ENCODE results near the gene PPCDC.

PPCDC gene

DNA sequence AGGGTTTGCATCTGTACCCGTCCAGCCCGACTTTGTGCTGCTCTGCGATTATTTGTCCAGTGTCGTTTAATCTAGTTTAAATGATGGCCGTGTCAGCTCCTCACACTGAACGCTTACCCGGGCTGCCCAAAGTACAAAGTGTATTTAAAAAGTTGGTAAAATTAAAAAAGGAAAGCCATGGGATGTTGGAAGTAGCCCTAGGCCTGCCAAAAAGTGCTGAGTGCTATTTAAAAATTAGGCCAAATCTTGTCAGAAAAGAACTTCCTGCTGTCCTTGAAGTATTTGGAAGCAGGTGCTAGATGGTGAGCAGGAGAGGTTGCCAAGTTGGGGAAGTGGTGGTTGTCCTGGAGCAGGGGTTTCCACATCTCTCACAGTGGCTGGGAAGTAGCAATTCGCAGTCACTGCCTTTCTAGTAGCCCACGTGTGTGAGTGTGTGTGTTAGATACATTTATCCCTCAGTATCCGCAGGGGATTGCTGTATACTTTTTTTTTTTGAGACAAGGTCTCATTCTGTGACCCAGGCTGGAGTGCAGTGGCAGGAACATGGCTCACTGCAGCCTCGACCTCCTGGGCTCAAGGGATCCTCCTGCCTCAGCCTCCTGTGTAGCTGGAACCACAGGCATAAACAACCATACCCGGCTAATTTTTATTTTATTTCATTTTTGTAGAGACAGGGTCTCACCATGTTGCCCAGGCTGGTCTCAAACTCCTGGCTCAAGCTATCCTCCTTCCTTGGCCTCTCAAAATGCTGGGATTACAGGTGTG lies 664 bp downstream of the PPCDC start:
- peak overlapping the region; percentile 80 for H3K4me3 ChIP-seq (ENCODE audit: low read depth, low read length)
- DNase-seq (ENCODE audit: low read depth): peak; percentile 43
- TF ChIP-seq, protein P1, sequence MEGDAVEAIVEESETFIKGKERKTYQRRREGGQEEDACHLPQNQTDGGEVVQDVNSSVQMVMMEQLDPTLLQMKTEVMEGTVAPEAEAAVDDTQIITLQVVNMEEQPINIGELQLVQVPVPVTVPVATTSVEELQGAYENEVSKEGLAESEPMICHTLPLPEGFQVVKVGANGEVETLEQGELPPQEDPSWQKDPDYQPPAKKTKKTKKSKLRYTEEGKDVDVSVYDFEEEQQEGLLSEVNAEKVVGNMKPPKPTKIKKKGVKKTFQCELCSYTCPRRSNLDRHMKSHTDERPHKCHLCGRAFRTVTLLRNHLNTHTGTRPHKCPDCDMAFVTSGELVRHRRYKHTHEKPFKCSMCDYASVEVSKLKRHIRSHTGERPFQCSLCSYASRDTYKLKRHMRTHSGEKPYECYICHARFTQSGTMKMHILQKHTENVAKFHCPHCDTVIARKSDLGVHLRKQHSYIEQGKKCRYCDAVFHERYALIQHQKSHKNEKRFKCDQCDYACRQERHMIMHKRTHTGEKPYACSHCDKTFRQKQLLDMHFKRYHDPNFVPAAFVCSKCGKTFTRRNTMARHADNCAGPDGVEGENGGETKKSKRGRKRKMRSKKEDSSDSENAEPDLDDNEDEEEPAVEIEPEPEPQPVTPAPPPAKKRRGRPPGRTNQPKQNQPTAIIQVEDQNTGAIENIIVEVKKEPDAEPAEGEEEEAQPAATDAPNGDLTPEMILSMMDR (conservative IDR thresholded peaks at IDR 0.05; ENCODE audit: low read depth, low read length): no peak

DNA sequence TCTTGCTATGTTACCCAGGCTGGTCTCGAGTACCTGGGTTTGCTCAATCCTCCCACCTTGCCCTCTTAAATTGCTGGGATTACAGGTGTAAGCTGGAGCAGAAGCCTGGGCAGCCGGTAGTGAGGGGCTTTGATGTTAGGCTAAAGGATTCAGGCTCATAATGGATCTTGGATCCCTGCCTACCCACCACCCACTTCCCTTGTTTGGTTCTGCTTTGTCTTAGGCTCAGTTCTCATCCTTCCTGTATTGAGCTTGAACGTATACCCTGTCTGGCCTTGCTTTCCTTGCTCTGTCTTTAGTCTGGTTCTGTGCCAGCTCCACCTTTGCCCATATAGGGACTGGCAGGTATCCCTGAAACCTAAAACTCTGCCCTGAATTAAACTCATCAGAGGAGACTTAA lies 1.7 kb downstream of the PPCDC start:
- H3K4me3 ChIP-seq (ENCODE audit: low read depth, low read length): no peak overlapping the region
- no peak for DNase-seq (ENCODE audit: low read depth)
- TF ChIP-seq, protein P1 (conservative IDR thresholded peaks at IDR 0.05; ENCODE audit: low read depth, low read length): no peak

DNA sequence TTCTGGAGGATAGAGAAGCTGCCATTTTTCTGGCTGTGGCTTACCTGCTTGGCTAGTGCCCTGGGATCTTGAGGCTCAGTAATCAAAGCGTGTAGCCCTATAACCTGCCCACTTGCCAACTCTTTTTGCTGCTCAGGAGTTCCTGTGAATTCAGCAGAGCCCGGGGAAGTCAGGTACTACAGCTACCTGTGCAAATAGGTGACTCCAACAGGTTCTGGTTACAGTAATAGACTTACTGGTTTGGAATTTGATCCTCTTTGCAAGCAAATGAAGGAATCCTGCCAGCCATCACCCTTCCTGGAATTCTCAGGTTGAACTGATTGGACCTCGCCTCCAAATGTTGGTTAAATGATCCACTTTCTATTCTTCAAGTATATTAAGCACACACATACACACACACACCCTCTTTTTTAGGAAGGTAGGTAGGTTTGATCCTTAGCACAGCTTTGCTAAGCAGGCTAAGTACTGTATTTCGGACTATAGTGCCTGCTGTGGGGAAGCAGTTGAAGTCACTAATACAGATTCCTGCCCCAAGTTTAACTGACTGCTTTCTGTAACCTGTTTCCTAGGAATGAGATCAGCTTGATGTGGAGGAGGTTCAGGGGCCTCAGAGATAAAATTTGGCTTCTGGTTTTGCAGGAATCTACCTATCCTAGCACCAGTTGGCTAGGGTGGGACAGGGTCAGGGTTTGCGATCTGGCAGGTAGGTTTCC lies 2.3 kb downstream of the PPCDC start:
- TF ChIP-seq, protein P1 (conservative IDR thresholded peaks at IDR 0.05; ENCODE audit: low read depth, low read length): no peak
- H3K4me3 ChIP-seq (ENCODE audit: low read depth, low read length): no peak overlapping the region
- DNase-seq (ENCODE audit: low read depth): no peak

DNA sequence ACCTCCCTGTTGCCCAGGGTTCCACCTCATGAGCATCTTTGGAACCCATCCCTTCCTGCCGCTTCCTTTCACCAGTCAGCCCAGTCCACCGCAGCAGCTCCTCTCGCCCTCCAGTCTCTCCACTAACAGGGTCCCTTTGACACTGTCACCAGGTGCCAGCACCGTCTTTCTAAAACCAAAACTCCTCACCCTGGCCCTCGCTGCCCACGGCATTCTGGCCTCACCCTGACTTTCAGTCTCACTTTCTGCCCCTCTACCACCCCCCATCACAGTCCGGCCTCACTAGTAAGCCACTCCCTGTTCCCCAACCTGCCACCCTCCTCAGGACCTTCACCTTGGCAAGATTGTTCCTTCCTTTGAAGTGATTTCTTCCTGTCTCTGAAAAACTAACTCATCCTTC lies 4.2 kb downstream of the PPCDC start:
- H3K4me3 ChIP-seq (ENCODE audit: low read depth, low read length): no peak overlapping the region
- TF ChIP-seq, protein P1 (conservative IDR thresholded peaks at IDR 0.05; ENCODE audit: low read depth, low read length): no peak
- DNase-seq (ENCODE audit: low read depth): no peak

DNA sequence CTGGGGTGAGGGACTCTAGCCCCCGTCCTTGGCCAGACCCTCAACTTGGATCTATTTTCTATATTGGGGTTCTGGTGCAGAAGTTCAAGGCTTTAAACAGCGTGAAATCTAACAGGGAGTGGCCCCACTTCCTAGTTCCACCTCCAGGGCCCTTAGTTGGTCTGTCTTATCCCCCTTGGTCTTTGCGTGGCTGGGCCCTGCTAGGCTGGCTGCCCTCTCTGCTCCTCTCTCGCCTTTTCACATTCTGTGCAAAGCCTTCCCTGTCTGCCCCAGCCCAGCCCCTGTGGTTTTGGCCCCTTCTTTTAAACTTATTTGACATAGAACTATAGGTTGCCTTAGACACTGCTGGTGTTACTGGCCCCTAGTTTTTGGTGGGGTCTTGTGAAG lies 5.6 kb downstream of the PPCDC start:
- no peak for DNase-seq (ENCODE audit: low read depth)
- H3K4me3 ChIP-seq (ENCODE audit: low read depth, low read length): no peak overlapping the region
- TF ChIP-seq, protein P1 (conservative IDR thresholded peaks at IDR 0.05; ENCODE audit: low read depth, low read length): no peak

DNA sequence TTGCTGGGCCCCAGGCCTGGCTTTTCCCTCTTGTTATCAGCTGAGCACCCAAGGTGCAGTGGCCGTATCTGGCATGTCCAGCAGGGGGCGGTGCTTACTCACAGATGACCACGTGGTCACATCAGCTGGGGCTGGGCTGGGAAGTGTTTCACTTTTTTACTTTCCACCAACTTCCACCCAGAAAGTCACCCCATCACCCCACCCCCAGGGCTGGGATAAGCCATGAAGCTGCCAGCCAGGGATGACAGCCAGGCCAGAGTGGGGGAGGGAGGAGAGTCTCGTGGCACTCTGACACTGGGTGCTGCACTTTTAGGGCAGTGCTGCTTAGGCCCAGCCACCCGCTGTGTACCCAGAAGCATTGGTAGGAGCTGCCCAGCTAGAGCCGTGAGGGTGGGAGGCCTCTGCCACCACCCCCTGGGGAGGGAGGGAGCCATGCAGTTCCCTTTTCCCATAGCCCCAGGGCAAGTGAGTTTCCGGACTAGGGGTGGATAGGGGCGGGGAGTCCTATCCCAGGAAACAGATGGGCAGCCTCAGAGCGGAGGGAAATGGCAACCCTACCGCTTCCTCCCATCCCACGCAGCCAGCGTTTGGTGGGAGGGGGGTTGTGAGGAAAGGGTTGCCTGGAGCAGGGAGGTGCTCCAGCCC lies 6.1 kb downstream of the PPCDC start:
- peak overlapping the region; percentile 21 for H3K4me3 ChIP-seq (ENCODE audit: low read depth, low read length)
- TF ChIP-seq, protein P1 (conservative IDR thresholded peaks at IDR 0.05; ENCODE audit: low read depth, low read length): peak; percentile 93
- DNase-seq (ENCODE audit: low read depth): peak; percentile 88

All from choroid plexus epithelial cell (primary cell).